Naive B cell (primary cell): ENCODE data around the gene GSG1L. TPM values are rescaled to one million over a fixed set of nuclear protein-coding genes. Genes with fewer than 3 reads are reported as not detected.

Source experiments
- ATAC-seq, 2 donors: fragments of 150-1000 bp; cut with Tn5 transposase; 2 replicates each; pipeline ENCODE4 v1.10.0; 2021; ENCODE audit warnings: low read depth in 2 of 2, mild to moderate bottlenecking in 2 of 2, moderate library complexity in 2 of 2
- DNase-seq: peaks from one replicate; pipeline ENCODE4 v3.0.0; 2022
- H3K27ac Mint-ChIP-seq, 6 donors: one replicate each; pipeline ENCODE4 v1.8.0; 2020 to 2022; ENCODE audit warnings: mild to moderate bottlenecking in 6 of 6, mixed read lengths in 6 of 6, moderate library complexity in 5 of 6, inconsistent platforms in 2 of 6
- H3K27me3 Mint-ChIP-seq, 3 donors: one replicate each; pipeline ENCODE4 v1.8.0; 2021 to 2022; ENCODE audit warnings: mixed read lengths in 3 of 3, mild to moderate bottlenecking in 1 of 3
- H3K36me3 Mint-ChIP-seq, 2 donors: one replicate each; pipeline ENCODE4 v1.8.0; 2020 to 2022; ENCODE audit warnings: mixed read lengths in 2 of 2, inconsistent platforms in 1 of 2, mild to moderate bottlenecking in 1 of 2
- H3K4me1 Mint-ChIP-seq, 3 donors: one replicate each; pipeline ENCODE4 v1.8.0; 2020 to 2022; ENCODE audit warnings: mixed read lengths in 3 of 3, inconsistent platforms in 1 of 3, mild to moderate bottlenecking in 1 of 3, moderate library complexity in 1 of 3
- H3K4me3 Mint-ChIP-seq, 8 donors: one replicate each; pipeline ENCODE4 v1.8.0; 2020 to 2022; ENCODE audit warnings: mild to moderate bottlenecking in 8 of 8, mixed read lengths in 8 of 8, moderate library complexity in 8 of 8, inconsistent platforms in 2 of 8
- H3K9me3 Mint-ChIP-seq, 7 donors: one replicate each; pipeline ENCODE4 v1.8.0; 2020 to 2022; ENCODE audit warnings: mixed read lengths in 7 of 7, mild to moderate bottlenecking in 5 of 7, inconsistent platforms in 2 of 7, moderate library complexity in 1 of 7
- polyA plus RNA-seq, 6 donors: library from polyadenylated mRNA; unstranded; fragments of 300-500 nt; fragmentation: Illumina TruSeq; gene quantifications; one replicate each; pipeline ENCODE4 v1.2.3, GENCODE V29; 2021; ENCODE audit warnings: low read depth in 6 of 6

The GSG1L gene
- not detected for polyA plus RNA-seq

- H3K4me1 Mint-ChIP-seq = peaks cover 0 to 3% (median 0%) of the 10 kb centered on the region in 3 donors
- H3K27me3 Mint-ChIP-seq = peaks cover 34 to 71% (median 69%) of the 10 kb centered on the region in 3 donors
- H3K36me3 Mint-ChIP-seq = no peaks in the 10 kb centered on the region
- no peak for ATAC-seq
- H3K4me3 Mint-ChIP-seq = peak within 1 kb of the TSS in 4 of 8 donors; percentile 30 to 44 (median 34)
- H3K9me3 Mint-ChIP-seq = no peaks in the 10 kb centered on the region
- no peak within 1 kb of the TSS for H3K27ac Mint-ChIP-seq
- no peak for DNase-seq
Measured at GRCh38 chr16:28063591-28064061, at the start of gene GSG1L. Gene GSG1L, minus strand, starts transcription at chr16:28063714. Its CDS starts 290 bp downstream, at chr16:28063424.

GRCh38 chr16:28112908-28113307 is 49.4 kb upstream of the GSG1L start:
- DNase-seq (no peak), ATAC-seq (no peak)
- H3K9me3 Mint-ChIP-seq = no peaks in the 10 kb centered on the region
- peak overlapping the region in 2 of 8 donors; percentile 2 to 60 for H3K4me3 Mint-ChIP-seq
- peak overlapping the region in 2 of 6 donors; percentile 88 to 91 for H3K27ac Mint-ChIP-seq
- peaks cover 30 to 44% of the 10 kb centered on the region in 2 donors for H3K36me3 Mint-ChIP-seq
- no peaks in the 10 kb centered on the region for H3K27me3 Mint-ChIP-seq
- H3K4me1 Mint-ChIP-seq = peaks cover 4 to 15% (median 11%) of the 10 kb centered on the region in 3 donors

GRCh38 chr16:28110977-28111376 is 47.5 kb upstream of the GSG1L start:
- Mint-ChIP-seq H3K9me3 (no peaks in the 10 kb centered on the region), H3K4me3 (no peak overlapping the region), H3K36me3 (peaks cover 36% of the 10 kb centered on the region in 2 donors), H3K27ac (peak overlapping the region in 2 of 6 donors; percentile 18 to 23), H3K4me1 (peaks cover 4 to 15% (median 11%) of the 10 kb centered on the region in 3 donors), H3K27me3 (no peaks in the 10 kb centered on the region)
- ATAC-seq = no peak
- no peak for DNase-seq

- peaks cover 32 to 38% of the 10 kb centered on the region in 2 donors for H3K36me3 Mint-ChIP-seq
- no peak for ATAC-seq
- peaks cover 4 to 15% (median 11%) of the 10 kb centered on the region in 3 donors for H3K4me1 Mint-ChIP-seq
- peak overlapping the region in 2 of 6 donors; percentile 23 to 63 for H3K27ac Mint-ChIP-seq
- DNase-seq = no peak
- H3K4me3 Mint-ChIP-seq = no peak overlapping the region
- H3K9me3 Mint-ChIP-seq = no peaks in the 10 kb centered on the region
- no peaks in the 10 kb centered on the region for H3K27me3 Mint-ChIP-seq
Measured at GRCh38 chr16:28110479-28110878, 47.0 kb upstream of the GSG1L start.

GRCh38 chr16:28110074-28110473 is 46.6 kb upstream of the GSG1L start:
- no peak for ATAC-seq
- Mint-ChIP-seq H3K36me3 (peaks cover 29 to 39% of the 10 kb centered on the region in 2 donors), H3K9me3 (no peaks in the 10 kb centered on the region), H3K27me3 (no peaks in the 10 kb centered on the region), H3K27ac (peak overlapping the region in 3 of 6 donors; percentile 9 to 63 (median 23)), H3K4me3 (no peak overlapping the region), H3K4me1 (peaks cover 4 to 15% (median 11%) of the 10 kb centered on the region in 3 donors)
- DNase-seq = no peak

- peaks cover 4 to 15% (median 11%) of the 10 kb centered on the region in 3 donors for H3K4me1 Mint-ChIP-seq
- peak overlapping the region in 2 of 6 donors; percentile 39 to 89 for H3K27ac Mint-ChIP-seq
- H3K9me3 Mint-ChIP-seq = no peaks in the 10 kb centered on the region
- ATAC-seq = no peak
- no peak for DNase-seq
- peaks cover 24 to 37% of the 10 kb centered on the region in 2 donors for H3K36me3 Mint-ChIP-seq
- H3K4me3 Mint-ChIP-seq = no peak overlapping the region
- no peaks in the 10 kb centered on the region for H3K27me3 Mint-ChIP-seq
Measured at GRCh38 chr16:28108590-28109247, 45.2 kb upstream of the GSG1L start.

- Mint-ChIP-seq H3K9me3 (no peaks in the 10 kb centered on the region), H3K4me3 (no peak overlapping the region), H3K27me3 (no peaks in the 10 kb centered on the region), H3K4me1 (peaks cover 0 to 15% (median 7%) of the 10 kb centered on the region in 3 donors), H3K27ac (peak overlapping the region in 2 of 6 donors; percentile 59 to 65), H3K36me3 (peaks cover 24 to 41% of the 10 kb centered on the region in 2 donors)
- ATAC-seq (no peak), DNase-seq (no peak)
Measured at GRCh38 chr16:28107232-28107631, 43.7 kb upstream of the GSG1L start.

GRCh38 chr16:28106467-28107215 is 43.1 kb upstream of the GSG1L start:
- Mint-ChIP-seq H3K27me3 (no peaks in the 10 kb centered on the region), H3K9me3 (no peaks in the 10 kb centered on the region), H3K4me1 (peaks cover 0 to 15% (median 7%) of the 10 kb centered on the region in 3 donors), H3K4me3 (no peak overlapping the region), H3K27ac (peak overlapping the region in 2 of 6 donors; percentile 33 to 47), H3K36me3 (peaks cover 30 to 41% of the 10 kb centered on the region in 2 donors)
- DNase-seq (no peak), ATAC-seq (no peak)

- H3K27ac Mint-ChIP-seq = peak overlapping the region in 1 of 6 donors; percentile 42
- H3K36me3 Mint-ChIP-seq = peaks cover 31 to 41% of the 10 kb centered on the region in 2 donors
- no peak overlapping the region for H3K4me3 Mint-ChIP-seq
- no peak for ATAC-seq
- H3K4me1 Mint-ChIP-seq = peaks cover 0 to 15% (median 7%) of the 10 kb centered on the region in 3 donors
- no peak for DNase-seq
- no peaks in the 10 kb centered on the region for H3K9me3 Mint-ChIP-seq
- H3K27me3 Mint-ChIP-seq = no peaks in the 10 kb centered on the region
Measured at GRCh38 chr16:28105954-28106353, 42.4 kb upstream of the GSG1L start.

- no peak for DNase-seq
- no peak overlapping the region for H3K4me3 Mint-ChIP-seq
- H3K27ac Mint-ChIP-seq = no peak overlapping the region
- H3K9me3 Mint-ChIP-seq = no peaks in the 10 kb centered on the region
- no peak for ATAC-seq
- H3K4me1 Mint-ChIP-seq = peaks cover 0 to 9% (median 2%) of the 10 kb centered on the region in 3 donors
- H3K36me3 Mint-ChIP-seq = peaks cover 31 to 38% of the 10 kb centered on the region in 2 donors
- H3K27me3 Mint-ChIP-seq = no peaks in the 10 kb centered on the region
Measured at GRCh38 chr16:28105297-28105696, 41.8 kb upstream of the GSG1L start.

GRCh38 chr16:28104404-28104803 is 40.9 kb upstream of the GSG1L start:
- no peak overlapping the region for H3K27ac Mint-ChIP-seq

GRCh38 chr16:28103516-28104170 is 40.1 kb upstream of the GSG1L start:
- ATAC-seq (no peak), DNase-seq (no peak)
- Mint-ChIP-seq H3K4me1 (no peaks in the 10 kb centered on the region), H3K27me3 (no peaks in the 10 kb centered on the region), H3K36me3 (peaks cover 23 to 32% of the 10 kb centered on the region in 2 donors), H3K9me3 (no peaks in the 10 kb centered on the region), H3K27ac (peak overlapping the region in 2 of 6 donors; percentile 21 to 23), H3K4me3 (no peak overlapping the region)

More at GRCh38 chr16:28104404-28104803, 40.9 kb upstream of the GSG1L start:
- ATAC-seq (no peak), DNase-seq (no peak)
- H3K9me3 Mint-ChIP-seq = no peaks in the 10 kb centered on the region
- H3K27me3 Mint-ChIP-seq = no peaks in the 10 kb centered on the region
- H3K36me3 Mint-ChIP-seq = peaks cover 27 to 35% of the 10 kb centered on the region in 2 donors
- H3K4me3 Mint-ChIP-seq = no peak overlapping the region
- peaks cover 0 to 3% (median 0%) of the 10 kb centered on the region in 3 donors for H3K4me1 Mint-ChIP-seq

GRCh38 chr16:28101533-28101890 is 38.0 kb upstream of the GSG1L start:
- Mint-ChIP-seq H3K36me3 (peaks cover 23 to 42% of the 10 kb centered on the region in 2 donors), H3K27ac (no peak overlapping the region), H3K9me3 (no peaks in the 10 kb centered on the region), H3K4me1 (peaks cover 0 to 10% (median 0%) of the 10 kb centered on the region in 3 donors), H3K27me3 (no peaks in the 10 kb centered on the region), H3K4me3 (no peak overlapping the region)
- no peak for DNase-seq
- no peak for ATAC-seq
